Kidney epithelial cell (primary cell): Measurements from ENCODE around the gene TMED4. TPM values are rescaled to one million over a fixed set of nuclear protein-coding genes. Genes with fewer than 3 reads are reported as not detected.
"Not testable (repeated sequence)": the region's sequence is repeated elsewhere in the genome, so short reads cannot be mapped to it uniquely, and the experiment has no call there.

Experiments
- DNase-seq: peaks from one replicate; pipeline ENCODE4 v3.0.0-alpha.2; 2010; ENCODE audit warnings: low read depth
- H3K27me3 ChIP-seq: 2 replicates; pipeline ENCODE4 v1.6.0; 2011; ENCODE audit warnings: low read length; ENCODE audit not compliant: control insufficient read depth, insufficient read depth
- H3K36me3 ChIP-seq: 2 replicates; pipeline ENCODE4 v1.5.1; 2011; ENCODE audit warnings: low read length; ENCODE audit not compliant: control insufficient read depth, insufficient read depth
- H3K4me3 ChIP-seq: 2 replicates; pipeline ENCODE4 v1.5.1; 2011; ENCODE audit warnings: low read depth, mild to moderate bottlenecking, control low read depth, low read length
- CTCF ChIP-seq: IDR thresholded peaks from 2 replicates; pipeline ENCODE4 v1.5.1; 2011; ENCODE audit warnings: mild to moderate bottlenecking, moderate library complexity, low read length, control low read depth, inconsistent platforms; ENCODE audit not compliant: insufficient read depth, poor library complexity, severe bottlenecking
- total RNA-seq: library from RNA; depleted of rRNA; stranded (reverse); fragments of >200 nt; gene quantifications from 2 replicates; pipeline ENCODE4 v1.2.3, GENCODE V29; 2015

The TMED4 gene
- total RNA-seq, 1 donor from 2014 or later = 159 TPM

- H3K27me3 ChIP-seq = no peaks in the 10 kb centered on the region
- no peaks in the 10 kb centered on the region for H3K36me3 ChIP-seq
- DNase-seq = no peak
- no peak overlapping the region for H3K4me3 ChIP-seq
- TF ChIP-seq CTCF = no peak
These were observed 26.7 kb downstream of the TMED4 start for GRCh38 chr7:44555350-44555749.

- not testable (repeated sequence) for H3K4me3 ChIP-seq, H3K36me3 ChIP-seq, H3K27me3 ChIP-seq, DNase-seq
These were observed 29.5 kb downstream of the TMED4 start for GRCh38 chr7:44552473-44553005.

GRCh38 chr7:44549457-44549856, 32.6 kb downstream of the TMED4 start:
- DNase-seq = no peak
- TF ChIP-seq CTCF = no peak
- Histone ChIP-seq H3K27me3 (peaks cover 2% of the 10 kb centered on the region), H3K4me3 (no peak overlapping the region), H3K36me3 (no peaks in the 10 kb centered on the region)

GRCh38 chr7:44548893-44549292, 33.1 kb downstream of the TMED4 start:
- H3K27me3 ChIP-seq = peaks cover 2% of the 10 kb centered on the region
- no peaks in the 10 kb centered on the region for H3K36me3 ChIP-seq
- H3K4me3 ChIP-seq = no peak overlapping the region
- DNase-seq = no peak
- TF ChIP-seq CTCF = no peak

GRCh38 chr7:44547536-44548231, 34.3 kb downstream of the TMED4 start:
- Histone ChIP-seq H3K27me3 (peaks cover 2% of the 10 kb centered on the region), H3K4me3 (no peak overlapping the region), H3K36me3 (no peaks in the 10 kb centered on the region)
- DNase-seq = no peak
- no peak for TF ChIP-seq CTCF

- no peaks in the 10 kb centered on the region for H3K36me3 ChIP-seq
- no peaks in the 10 kb centered on the region for H3K27me3 ChIP-seq
- TF ChIP-seq CTCF = peak; percentile 3
- DNase-seq = no peak
- no peak overlapping the region for H3K4me3 ChIP-seq
These were observed 40.0 kb downstream of the TMED4 start for GRCh38 chr7:44541876-44542610.
